Measurements from ENCODE around the gene TTC9B.

Gene TTC9B

GRCh38 chr19:40214936-40215335 is 3.2 kb downstream of the TTC9B start:
- H3K4me3 ChIP-seq (replicated peaks; ENCODE audit: low read depth, low read length), result no peak overlapping the region
- no peak for TF ChIP-seq CTCF (IDR thresholded peaks at IDR 0.05; ENCODE audit: low read length, missing control alignments)

GRCh38 chr19:40213882-40214570 is 4.2 kb downstream of the TTC9B start:
- TF ChIP-seq CTCF (IDR thresholded peaks at IDR 0.05; ENCODE audit: low read length, missing control alignments), result no peak
- H3K4me3 ChIP-seq (replicated peaks; ENCODE audit: low read depth, low read length), result no peak overlapping the region
- DNase-seq (ENCODE audit: low read depth), result no peak

More at GRCh38 chr19:40214936-40215335, 3.2 kb downstream of the TTC9B start:
- DNase-seq (ENCODE audit: low read depth), result no peak

GRCh38 chr19:40213251-40213829 is 4.8 kb downstream of the TTC9B start:
- DNase-seq (ENCODE audit: low read depth), result no peak
- TF ChIP-seq CTCF (IDR thresholded peaks at IDR 0.05; ENCODE audit: low read length, missing control alignments), result no peak
- H3K4me3 ChIP-seq (replicated peaks; ENCODE audit: low read depth, low read length), result no peak overlapping the region

- H3K4me3 ChIP-seq (replicated peaks; ENCODE audit: low read depth, low read length), result no peak overlapping the region
- TF ChIP-seq CTCF (IDR thresholded peaks at IDR 0.05; ENCODE audit: low read length, missing control alignments), result no peak
- no peak for DNase-seq (ENCODE audit: low read depth)
Observed at GRCh38 chr19:40210889-40211288, 7.3 kb downstream of the TTC9B start.

- DNase-seq (ENCODE audit: low read depth), result no peak
- no peak overlapping the region for H3K4me3 ChIP-seq (replicated peaks; ENCODE audit: low read depth, low read length)
- TF ChIP-seq CTCF (IDR thresholded peaks at IDR 0.05; ENCODE audit: low read length, missing control alignments), result no peak
Observed at GRCh38 chr19:40208602-40209001, 9.6 kb downstream of the TTC9B start.

- no peak overlapping the region for H3K4me3 ChIP-seq (replicated peaks; ENCODE audit: low read depth, low read length)
- no peak for DNase-seq (ENCODE audit: low read depth)
- TF ChIP-seq CTCF (IDR thresholded peaks at IDR 0.05; ENCODE audit: low read length, missing control alignments), result no peak
Observed at GRCh38 chr19:40205760-40206159, 12.4 kb downstream of the TTC9B start.

GRCh38 chr19:40204381-40204780 is 13.8 kb downstream of the TTC9B start:
- no peak for TF ChIP-seq CTCF (IDR thresholded peaks at IDR 0.05; ENCODE audit: low read length, missing control alignments)
- H3K4me3 ChIP-seq (replicated peaks; ENCODE audit: low read depth, low read length), result no peak overlapping the region
- DNase-seq (ENCODE audit: low read depth), result no peak
